CD4-positive, alpha-beta T cell treated with Interleukin-6 for 4 hours (primary cell): ENCODE results near the gene SLC36A1.

Experiments used
- DNase-seq: peaks from one replicate; pipeline ENCODE4 v3.0.0-alpha.2; 2020; ENCODE audit warnings: mixed read lengths

SLC36A1 gene

GRCh38 chr5:151451626-151452520 lies 4.5 kb downstream of the SLC36A1 start:
- no peak for DNase-seq

GRCh38 chr5:151454166-151454565 lies 6.8 kb downstream of the SLC36A1 start:
- no peak for DNase-seq

- DNase-seq, result no peak
Observed at GRCh38 chr5:151454889-151455288, 7.5 kb downstream of the SLC36A1 start.

- DNase-seq, result no peak
Observed at GRCh38 chr5:151456321-151456940, 9.0 kb downstream of the SLC36A1 start.

DNA sequence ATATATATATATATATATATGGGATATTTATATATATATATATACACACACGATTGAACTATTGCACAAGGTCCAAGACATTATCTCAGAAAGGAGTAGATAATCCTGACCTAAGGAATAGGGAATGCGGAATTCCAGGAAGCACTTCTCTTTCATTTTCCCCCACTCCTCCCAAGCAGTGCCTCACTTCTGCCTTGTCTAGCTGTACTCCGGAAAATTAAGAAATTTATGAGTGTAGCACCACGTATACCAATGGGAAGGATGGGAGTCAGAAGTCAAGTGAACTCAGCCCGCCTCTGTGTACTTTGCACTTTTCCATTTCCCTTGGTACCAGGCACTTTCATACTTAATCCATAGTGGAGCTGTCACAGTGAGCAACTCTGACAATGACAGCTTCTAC lies 10.9 kb downstream of the SLC36A1 start:
- DNase-seq, result no peak

DNA sequence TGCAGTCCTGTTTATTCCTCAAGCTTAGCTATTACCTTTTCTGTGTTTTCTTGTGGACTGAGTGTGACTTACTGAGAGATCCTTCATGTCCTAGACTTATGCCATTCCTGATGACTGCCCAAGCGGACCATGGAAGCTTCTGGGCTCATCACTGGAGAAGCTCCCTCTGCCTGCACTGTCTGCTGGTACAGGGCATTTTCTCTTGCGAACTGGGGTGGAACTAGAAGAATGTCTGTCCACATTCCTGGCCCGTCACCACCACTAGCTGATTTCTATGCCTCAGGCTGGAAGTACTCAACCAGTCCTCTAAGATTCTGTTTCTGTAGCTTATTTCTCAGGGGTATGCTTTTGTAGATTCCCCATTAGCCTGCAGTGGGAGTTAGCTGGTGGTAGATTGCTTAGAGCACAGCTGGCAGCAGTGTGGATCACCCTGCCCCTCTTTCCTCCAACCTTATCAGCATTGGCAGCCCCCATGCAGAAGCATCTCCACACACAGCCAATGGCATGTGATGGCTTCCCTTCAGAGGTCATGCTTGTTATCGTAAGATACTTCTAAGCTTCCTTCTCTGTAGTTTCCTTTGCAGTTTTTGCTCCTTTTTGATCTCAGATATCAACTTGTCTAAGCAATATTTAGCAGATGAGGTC lies 12.4 kb downstream of the SLC36A1 start:
- DNase-seq, result no peak

DNA sequence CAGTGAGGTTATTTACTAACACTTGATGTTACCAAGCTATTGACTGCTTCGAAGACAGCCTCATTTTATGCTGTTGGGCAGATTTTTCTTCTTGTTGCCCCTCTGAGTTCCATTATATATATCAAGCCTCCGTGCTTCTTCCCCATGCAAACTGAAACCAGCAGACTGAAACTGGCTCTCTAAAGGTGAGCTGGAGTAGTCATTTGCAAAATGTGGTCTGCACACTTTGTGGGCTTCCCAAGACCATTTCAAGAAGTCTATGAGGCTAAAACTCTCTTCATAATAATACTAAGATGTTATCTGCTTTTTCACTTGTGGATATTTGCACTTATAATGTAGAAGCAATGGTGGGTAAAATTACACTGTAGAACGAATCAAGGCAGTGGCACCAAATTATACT lies 13.9 kb downstream of the SLC36A1 start:
- DNase-seq, result no peak

DNA sequence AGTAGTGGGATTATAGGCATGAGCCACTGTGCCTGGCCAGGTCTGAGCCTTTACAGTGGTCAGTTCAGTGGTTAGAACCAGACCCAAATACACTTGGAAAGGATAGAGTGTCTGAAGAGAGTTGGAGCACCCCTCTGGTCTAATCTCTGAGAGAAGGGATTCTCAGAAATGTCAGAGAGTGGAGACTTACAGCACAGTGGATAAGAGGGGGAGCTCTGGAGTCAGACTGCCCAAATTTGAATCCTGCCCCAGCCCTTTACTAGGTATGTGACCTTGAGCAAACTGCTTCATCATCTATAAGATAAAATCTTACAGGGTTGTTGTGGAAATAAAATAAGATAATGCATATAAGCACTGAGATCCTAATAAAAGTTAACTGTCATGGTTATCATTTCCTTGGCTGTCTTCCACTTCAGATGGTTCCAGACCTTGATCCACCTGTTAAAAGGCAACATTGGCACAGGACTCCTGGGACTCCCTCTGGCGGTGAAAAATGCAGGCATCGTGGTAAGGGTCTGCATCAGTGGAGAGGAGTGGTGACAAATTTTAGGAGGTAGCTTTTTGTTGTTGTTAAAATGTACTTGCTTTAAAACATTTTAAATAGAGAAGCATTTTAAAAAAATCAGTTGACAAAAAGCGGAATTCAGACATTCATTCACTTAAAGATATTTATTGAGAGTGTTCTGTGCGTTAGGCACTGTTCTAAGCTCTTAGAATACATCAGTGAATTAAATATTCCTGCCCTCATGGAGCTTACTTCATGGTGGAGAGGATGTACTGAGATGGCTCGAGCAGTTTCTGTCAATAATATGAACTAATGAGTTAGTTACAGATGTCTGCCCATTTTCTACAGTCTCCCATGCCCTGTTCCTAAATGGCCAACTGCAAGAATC lies 16.0 kb downstream of the SLC36A1 start:
- peak; percentile 13 for DNase-seq

DNA sequence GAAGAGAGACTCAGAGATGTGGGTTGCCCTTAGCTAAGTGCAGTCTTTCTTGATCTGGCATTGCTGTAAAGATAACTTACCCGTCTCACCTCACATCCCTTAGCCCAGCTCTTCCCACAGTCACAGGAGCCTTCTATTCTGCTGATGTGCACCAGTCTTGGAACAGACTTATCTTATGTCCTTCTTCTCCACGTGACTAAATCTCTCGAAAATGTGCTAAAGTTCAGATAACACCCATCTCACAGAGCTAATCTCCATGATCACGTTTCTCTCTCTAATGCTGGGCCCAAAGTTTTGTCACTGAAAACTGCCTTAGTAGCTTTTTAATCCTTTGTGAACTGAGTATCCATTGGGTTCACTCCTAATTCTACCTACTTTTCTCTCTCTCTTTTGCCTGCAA lies 16.7 kb downstream of the SLC36A1 start:
- no peak for DNase-seq

DNA sequence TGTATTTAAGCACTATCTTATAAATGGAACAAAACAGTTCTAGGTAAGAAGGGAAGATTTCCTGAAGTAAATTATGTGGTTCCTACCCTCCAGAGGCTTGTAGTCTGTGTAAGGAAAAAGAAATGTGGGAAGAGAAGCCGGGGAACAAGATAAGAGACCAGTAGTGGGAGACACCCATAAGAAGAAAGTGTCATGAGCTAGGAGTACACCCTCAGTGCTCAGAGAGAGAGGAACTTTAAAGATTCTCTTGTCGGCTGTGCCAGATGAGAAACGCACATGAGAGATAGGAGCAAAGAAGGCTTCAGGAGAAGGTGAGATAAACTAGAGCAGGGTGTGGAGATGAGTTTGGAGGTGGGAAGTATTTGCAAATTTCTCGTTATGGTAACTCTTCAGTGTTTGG lies 18.1 kb downstream of the SLC36A1 start:
- no peak for DNase-seq

DNA sequence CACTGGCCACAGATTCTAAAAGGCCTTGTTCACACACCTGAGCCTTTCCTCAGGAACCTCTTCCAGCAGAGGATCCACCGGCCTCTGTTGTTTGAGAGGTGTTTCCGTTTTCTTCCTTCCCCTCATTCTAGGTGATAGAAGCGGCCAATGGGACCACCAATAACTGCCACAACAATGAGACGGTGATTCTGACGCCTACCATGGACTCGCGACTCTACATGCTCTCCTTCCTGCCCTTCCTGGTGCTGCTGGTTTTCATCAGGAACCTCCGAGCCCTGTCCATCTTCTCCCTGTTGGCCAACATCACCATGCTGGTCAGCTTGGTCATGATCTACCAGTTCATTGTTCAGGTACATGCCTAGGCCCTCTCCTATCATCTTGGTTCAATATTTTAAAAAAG lies 20.2 kb downstream of the SLC36A1 start:
- no peak for DNase-seq

- DNase-seq, result no peak
Observed at GRCh38 chr5:151469386-151469785, 22.0 kb downstream of the SLC36A1 start.

DNA sequence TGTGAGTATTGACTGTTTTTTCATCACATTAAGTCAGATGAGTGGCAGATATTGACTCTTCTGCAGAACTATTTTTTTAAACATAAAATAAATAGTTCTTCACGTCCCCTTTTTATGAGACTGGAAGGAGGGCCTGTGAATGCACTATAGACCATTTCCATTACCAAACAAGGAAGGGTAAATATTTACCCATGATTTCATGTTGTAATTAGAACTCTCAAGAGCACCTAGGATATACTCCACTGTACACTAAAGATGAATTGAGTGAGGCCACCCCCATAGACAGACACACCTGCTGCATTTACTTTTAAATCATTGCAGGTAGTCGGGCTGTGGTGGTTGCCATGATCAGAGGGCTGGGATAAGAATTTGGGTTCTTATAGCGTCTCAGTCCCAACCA lies 22.6 kb downstream of the SLC36A1 start:
- no peak for DNase-seq

DNA sequence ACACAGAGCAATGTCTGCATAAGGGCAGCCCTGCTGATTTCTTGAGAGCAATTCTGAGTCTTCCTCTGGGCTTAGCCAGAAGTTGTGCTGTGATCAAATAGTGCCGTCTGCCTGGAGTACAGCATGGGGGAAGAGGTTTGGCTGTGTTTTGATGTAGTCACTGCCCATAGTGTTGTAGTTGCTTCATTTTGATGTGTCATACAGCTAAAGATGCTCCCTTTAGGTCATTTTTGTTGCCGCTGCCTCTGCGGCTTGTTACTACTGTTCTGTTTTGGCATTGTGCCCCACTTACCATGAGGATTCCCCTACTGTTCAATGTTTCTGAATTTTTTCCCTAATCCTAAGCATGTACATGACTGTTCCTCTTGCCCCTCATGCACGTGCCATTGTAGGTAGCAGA lies 23.0 kb downstream of the SLC36A1 start:
- DNase-seq, result no peak

DNA sequence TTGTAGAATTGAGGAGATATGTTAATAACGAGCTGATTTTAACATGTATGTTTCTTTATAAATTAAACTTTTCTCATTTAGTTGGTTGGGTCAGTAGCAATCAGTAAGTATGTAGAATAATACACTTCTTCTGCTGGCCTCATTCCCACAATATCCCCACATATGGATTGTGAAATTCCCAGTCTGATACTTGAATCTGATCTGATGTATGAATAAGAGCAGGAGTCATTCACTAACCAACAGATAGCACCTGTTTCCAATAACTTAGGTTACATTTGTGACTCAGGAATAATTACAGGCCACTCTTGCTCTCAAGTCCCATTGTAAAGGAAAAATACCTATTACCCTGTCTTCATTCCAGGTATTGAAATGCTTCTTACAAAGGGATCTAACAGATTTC lies 23.9 kb downstream of the SLC36A1 start:
- DNase-seq, result no peak

DNA sequence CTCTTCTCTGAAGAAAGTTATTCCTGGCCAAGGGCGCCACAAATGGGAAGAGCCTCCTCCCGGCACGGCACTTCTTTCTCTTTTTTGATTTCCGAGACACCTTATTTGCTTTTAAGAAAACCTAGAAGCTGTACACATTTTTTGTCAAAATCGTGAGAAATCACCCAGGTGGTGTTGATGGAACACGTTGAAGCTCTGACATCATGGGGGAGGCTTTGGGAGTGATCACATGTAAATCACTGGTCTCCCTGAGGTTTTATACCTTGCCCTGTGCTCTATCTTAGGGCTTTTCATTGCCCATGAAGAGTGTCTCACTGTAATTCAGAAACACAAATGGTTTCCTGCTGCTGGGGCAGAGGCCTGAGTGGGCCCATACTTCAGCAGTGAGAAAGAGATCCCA lies 27.4 kb downstream of the SLC36A1 start:
- DNase-seq, result no peak

GRCh38 chr5:151475388-151475787 lies 28.0 kb downstream of the SLC36A1 start:
- DNase-seq, result no peak

- DNase-seq, result no peak
Observed at GRCh38 chr5:151476016-151476415, 28.6 kb downstream of the SLC36A1 start.

GRCh38 chr5:151477101-151477500 lies 29.7 kb downstream of the SLC36A1 start:
- DNase-seq, result no peak

GRCh38 chr5:151480384-151481293 lies 33.2 kb downstream of the SLC36A1 start:
- DNase-seq, result no peak

DNA sequence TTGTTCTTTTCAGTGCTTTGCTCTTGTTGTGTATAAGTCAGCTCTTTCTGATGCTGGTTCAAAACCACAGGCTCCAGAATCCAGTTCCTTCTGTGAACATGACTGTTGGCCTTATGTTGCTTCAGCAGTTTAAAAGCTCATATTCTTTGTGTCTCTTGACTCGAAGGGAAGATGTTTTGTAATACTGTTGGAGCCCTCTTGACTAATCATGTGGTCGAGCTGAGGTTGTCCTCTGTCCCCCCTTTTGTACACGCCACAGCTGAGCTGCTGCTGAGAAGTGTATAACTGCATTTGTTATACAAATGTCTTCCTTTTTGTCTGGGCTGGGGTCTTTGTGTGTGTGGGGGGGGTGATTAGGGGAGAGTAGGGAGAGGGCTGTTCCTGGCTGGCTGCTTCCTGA lies 35.8 kb downstream of the SLC36A1 start:
- no peak for DNase-seq

- DNase-seq, result no peak
Observed at GRCh38 chr5:151483647-151484046, 36.2 kb downstream of the SLC36A1 start.
